A673 (cell line): ENCODE data around the gene LRRC23.

ENCODE experiments used
- EZH2 ChIP-seq: fragments of 200-600 bp; sonication (generic); IDR thresholded peaks from 2 replicates; pipeline ENCODE4 v1.6.1; 2017; ENCODE audit warnings: borderline replicate concordance, low read depth, mild to moderate bottlenecking, mixed read lengths, antibody characterized with exemption, low read length; ENCODE audit not compliant: poor library complexity, severe bottlenecking
- TF ChIP-seq, protein P1 (sequence below): fragments of 300-800, 200-600 bp; sonication (generic); conservative IDR thresholded peaks from 2 replicates; pipeline ENCODE4 v1.5.1; 2017; ENCODE audit warnings: low read depth, mild to moderate bottlenecking, antibody characterized with exemption, low read length, moderate library complexity, mixed read lengths

DNA sequence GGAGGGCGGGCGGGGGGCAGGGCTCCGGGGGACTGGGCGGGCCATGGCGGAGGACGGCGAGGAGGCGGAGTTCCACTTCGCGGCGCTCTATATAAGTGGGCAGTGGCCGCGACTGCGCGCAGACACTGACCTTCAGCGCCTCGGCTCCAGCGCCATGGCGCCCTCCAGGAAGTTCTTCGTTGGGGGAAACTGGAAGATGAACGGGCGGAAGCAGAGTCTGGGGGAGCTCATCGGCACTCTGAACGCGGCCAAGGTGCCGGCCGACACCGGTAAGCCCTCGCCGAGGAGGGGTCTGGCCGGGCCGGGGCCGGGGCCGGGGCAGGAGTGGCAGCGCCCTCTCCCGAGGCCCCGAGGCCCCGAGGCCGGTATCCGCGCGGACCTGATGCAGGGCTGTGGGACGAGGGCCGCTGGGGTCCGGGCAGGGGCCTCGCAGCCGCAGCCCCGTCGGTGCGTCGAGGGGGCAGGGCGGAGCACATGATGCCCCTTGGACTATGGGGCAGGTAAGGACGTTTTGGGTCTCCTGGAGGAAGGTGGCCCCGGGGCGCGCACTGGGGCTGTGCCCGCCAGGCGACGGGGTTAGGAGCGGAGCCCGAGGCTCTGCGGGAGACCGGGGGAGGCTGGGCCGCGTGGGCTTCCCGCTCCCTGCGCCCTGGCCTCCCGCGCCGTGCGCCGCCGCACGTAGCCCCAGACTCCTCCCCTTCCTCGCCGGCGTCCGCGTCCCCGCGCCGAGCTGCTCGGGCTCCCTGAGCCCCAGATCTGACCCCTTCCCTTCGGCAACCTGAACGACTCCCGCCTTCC is 37.0 kb upstream of the LRRC23 start, which contains the start of gene TPI1:
- TF ChIP-seq, protein P1, sequence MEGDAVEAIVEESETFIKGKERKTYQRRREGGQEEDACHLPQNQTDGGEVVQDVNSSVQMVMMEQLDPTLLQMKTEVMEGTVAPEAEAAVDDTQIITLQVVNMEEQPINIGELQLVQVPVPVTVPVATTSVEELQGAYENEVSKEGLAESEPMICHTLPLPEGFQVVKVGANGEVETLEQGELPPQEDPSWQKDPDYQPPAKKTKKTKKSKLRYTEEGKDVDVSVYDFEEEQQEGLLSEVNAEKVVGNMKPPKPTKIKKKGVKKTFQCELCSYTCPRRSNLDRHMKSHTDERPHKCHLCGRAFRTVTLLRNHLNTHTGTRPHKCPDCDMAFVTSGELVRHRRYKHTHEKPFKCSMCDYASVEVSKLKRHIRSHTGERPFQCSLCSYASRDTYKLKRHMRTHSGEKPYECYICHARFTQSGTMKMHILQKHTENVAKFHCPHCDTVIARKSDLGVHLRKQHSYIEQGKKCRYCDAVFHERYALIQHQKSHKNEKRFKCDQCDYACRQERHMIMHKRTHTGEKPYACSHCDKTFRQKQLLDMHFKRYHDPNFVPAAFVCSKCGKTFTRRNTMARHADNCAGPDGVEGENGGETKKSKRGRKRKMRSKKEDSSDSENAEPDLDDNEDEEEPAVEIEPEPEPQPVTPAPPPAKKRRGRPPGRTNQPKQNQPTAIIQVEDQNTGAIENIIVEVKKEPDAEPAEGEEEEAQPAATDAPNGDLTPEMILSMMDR, result no peak
- TF ChIP-seq EZH2, result no peak
